GM19468 (cell line): ENCODE results near the gene OR14I1.

Source experiments
- ATAC-seq: cut with Tn5 transposase; IDR thresholded peaks from one replicate; pipeline ENCODE4 v1.9.1; 2021; ENCODE audit warnings: mild to moderate bottlenecking, moderate library complexity, moderate number of reproducible peaks; ENCODE audit not compliant: unreplicated experiment; ENCODE audit errors: extremely low read depth

The OR14I1 gene

DNA sequence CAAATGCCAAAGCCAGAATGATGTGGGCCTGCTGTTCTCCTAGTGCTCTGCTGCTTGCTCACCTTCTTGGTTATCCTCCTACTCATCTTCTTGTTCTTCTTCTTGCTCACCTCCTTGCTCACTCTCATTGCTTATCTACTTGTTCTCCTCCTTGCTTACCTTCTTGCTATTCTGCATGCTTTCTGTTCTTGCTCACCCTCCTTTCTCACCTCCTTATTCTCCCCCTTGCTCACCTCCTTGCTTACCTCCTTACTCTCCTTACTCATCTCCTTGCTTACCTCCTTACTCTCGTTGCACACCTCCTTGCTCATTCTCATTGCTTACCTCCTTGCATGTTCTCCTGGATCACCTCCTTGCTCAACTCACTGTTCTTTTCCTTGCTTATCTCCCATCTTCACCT, at the start of gene OR14I1:
TSS of gene OR14I1 (minus strand) at position 53 of the 400 bp plus-strand sequence.
- ATAC-seq = no peak

DNA sequence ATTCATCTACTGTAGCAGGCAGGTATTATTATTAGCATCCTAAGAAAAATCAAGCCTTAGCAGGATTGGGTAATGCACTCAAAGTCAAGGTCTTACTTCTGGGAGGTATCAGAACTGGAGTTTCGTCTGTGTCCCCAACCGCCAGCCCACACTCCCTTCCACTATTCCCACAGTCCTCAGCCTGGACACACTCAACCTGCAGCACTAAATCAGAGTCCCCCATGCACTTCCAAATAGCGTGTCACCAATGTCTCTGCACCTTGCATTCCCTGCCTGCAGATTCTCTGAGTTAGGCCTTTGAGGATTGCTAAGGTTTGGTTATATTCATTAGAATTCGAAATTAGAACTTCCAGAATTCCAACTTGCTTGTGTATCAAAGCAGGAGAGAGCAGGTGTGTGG, 49.1 kb upstream of the OR14I1 start:
- no peak for ATAC-seq

DNA sequence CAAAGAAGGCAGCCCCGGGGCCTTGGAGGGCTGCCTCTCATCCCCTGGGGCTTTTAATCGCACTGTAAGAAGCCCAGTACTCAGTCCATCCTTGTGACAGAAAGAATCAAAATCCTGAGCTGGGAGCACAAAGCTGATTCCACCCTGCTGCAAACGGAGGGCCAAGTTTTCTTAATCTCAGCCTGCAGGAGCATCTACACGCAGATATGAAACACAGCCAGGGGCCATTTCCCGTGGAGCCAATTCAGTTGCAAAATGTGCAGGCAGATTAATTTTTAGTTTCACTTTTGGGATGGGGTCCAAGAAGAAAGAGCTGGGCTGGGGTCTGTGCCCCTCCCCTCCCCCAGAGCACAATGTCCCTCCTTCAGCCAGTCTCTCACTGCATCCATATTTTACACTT, 48.6 kb upstream of the OR14I1 start:
- ATAC-seq = no peak

DNA sequence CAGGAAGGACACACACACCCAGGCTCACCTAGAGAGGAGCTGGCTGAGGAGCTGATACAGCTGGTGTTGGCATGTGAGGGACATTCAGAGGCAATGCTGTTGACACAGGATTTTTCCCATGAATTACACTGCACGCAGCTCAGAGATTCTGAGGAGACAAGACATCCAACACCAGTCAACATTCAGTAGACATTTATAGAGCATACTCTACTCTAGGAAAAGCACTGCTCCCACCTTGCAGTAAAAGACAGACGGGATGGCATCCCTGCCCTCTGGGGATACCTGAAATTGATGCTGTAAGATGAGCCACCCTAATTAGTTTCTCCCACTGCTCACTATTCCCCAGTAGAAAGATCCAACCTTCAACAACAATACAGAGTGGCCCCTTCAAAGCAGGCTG, 47.9 kb upstream of the OR14I1 start:
- no peak for ATAC-seq

DNA sequence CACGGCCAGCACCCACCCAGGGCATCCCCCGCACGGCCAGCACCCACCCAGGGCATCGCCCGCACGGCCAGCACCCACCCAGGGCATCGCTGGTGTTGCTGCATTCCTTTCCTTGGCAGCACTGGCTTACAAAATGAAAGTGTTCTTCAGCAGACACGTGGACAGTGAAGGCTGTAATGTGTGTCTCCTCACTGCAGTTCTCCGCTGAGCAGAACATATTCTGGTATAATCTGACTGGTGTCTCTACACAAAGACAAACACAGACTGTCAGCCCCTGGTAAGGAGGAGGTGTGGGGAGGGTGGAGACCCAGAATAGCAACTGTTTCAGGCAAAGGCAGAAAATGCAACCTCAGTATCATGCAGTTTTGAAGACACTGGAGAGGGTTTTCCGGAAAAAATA, 45.6 kb upstream of the OR14I1 start:
- no peak for ATAC-seq

DNA sequence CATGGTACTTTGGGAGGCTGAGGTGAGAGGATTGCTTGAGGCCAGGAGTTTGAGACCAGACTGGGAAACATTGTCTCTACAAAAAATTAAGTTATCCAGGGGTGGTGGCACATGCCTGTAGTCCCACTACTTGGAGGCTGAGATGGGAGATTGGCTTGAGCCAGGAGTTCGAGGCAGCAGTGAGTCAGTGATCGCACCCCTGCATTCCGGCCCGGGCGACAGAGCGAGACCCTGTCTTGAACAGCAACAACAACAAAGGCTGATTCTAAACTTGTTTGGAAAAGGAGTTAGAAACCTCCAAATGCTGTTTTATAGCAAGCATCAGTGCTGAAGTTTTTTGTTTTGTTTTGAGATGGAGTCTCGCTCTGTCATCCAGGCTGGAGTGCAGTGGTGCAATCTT, 38.3 kb upstream of the OR14I1 start:
- ATAC-seq = no peak

DNA sequence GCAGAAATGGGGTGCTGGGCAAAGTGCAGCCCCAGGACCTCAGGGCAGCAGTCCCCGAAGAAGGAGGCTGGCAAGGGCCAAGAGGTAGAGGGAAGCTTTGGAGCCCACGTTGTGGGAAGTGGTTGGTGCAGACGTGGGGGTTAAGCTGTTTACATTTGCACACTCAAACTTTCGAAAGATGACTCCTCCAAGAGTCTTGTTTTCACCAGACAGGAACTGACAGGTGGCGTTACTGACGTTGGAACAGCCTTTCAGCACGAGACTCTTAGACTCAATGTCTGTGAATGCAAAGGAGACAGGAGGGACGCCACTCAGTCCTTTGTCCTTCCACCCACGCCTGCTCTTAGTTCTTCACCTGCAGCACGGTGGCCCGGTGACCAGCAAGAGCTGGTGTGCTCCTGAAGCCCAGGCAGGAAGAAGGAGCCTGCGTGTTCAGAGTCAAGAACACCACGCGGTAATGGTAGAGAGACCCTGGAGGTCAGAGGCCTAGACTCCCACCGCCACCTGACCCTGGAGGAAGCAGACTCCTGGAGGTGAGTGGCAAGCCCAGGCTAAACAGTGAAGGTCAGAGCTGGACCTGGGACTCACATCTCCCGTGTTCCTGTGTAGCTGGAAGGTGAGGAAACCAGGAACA, 37.1 kb upstream of the OR14I1 start:
- no peak for ATAC-seq

DNA sequence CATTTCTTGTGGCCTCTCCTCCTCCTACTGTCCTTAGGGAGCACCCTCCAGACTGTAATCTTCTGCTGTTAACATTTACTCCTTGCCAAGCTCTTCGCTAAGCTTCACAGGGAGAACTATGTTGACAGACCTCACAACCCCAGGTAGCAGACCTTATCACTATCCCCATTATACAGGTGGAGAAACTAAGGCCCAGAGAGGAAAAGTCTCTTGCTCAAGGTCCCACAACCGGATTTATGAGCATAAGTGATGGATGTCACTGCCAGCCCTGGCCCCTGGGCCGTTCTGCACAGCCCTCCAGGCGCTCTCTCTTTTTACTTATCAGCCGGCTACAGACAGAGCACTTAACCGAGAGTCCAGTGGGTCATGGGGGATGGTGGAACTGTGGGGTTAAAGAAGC, 34.9 kb upstream of the OR14I1 start:
- ATAC-seq = no peak

DNA sequence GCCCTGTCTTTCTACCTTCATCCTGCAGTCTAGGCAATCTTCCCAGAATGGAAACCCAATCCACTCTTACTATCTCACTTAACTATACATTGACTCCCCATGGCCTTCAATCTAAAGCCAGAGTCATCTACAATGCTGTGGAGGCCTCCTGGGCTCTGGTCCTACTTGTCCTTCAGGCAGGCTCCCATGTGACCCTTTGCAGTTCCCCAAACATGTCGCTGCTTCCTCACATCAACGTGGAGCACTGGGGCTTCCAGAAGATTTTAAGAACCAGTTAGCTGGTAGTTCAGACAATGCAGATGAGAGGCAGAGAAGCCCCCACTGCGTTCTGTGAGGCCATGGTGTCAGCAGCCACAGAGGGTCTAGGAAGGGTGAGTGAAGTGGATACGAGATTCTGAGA, 34.4 kb upstream of the OR14I1 start:
- ATAC-seq = no peak

DNA sequence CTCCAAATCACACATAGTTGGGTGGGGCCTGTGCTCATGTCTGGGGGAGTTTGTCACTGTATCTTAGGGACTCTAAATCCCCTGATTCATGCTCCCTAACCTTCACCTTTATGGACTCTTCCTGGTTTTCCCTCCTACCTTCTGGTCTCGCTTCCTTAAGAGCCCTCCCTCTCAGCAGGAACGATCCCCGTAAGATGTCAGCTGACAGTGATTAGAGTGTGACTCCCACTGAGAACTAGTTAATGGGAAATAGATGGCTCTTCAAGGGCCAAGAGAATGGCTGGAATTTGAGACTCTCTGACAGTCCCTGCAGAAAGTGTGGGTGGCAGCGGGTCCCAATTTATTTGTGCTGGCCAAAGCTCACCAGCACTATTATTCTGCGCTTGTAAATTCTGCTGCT, 31.0 kb upstream of the OR14I1 start:
- no peak for ATAC-seq

DNA sequence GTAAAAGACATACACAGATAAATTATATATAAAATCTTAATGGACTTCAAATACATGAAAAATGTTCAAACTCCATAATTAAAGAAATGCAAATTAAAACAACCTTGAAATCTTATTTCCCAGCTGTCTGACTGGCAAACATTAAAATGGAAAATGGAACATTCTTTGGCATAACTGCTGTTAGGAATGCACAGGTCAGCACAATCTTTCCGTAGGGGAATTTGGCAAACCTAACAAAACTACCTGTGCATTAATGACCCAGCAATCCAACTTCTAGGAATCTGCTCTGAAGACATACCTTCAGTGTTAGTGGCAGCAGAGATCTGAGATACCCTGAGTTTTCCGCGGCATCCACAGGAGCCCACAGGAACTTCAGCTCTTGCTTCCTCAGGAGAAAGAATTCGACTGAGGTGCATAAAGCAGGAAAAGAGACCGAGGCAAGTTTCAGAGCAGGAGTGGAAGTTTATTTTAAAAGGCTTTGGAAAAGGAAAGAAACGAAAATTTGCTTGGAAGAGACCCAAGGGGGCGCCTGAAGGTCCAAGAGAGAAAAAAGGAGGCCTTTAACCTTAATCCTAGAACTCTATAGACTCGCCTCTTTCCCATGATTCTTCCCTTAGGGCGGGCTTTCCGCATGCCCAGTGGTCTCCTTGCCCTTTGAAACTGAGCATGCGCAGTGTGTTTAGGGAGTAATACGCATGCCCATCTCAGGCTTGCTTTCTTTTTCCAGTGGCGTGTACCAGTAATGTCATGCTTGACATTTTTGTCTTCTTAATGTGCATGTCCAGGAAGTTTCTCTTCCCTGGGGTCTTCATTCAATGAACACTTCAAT, 28.2 kb upstream of the OR14I1 start:
- ATAC-seq = no peak

DNA sequence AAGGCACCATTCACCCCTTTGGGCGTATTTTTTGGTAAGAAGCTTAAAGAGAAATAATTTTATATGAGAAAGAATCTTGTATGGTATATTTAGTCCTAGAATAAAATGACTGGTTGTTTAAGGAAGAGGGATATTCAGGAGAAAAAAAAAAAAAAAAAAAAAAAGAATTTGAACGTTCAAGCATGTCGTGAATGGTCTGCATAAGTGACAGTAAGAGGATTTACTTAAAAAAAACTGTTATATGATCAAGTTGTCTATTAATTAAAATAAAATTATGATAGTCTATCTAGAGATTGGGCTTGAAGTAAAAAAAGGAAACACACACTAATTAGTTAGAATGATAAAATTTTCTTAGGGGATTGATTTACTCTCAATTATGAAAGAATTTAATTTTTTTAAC, 11.7 kb upstream of the OR14I1 start:
- no peak for ATAC-seq

DNA sequence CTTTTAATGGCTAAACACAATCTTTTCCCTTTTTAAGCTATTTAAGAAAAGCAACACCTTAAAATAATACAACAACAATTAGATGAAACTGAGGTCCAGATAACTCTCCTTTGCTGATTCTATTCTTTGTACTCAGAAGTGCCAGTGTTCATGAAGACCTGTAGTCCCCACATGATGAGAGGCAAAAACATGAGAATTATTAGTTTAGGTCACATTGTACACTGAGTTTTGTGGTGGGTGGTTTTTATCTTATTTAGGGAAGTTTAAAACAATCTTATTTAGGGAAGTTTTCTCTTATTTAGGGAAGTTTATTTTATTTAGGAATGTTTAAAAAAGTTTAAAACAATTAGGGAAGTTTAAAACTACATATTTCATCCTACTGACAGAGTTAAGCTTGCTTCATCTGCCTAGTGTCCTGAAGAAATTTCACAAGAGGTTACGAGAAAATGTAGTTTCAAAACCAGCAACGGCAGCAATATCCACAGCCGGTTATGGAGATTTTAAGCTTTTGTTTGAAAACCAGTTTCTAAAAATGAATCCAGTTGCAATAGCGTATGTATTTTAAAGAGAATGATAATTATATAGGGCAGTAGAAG, 7.8 kb upstream of the OR14I1 start:
- ATAC-seq = no peak

DNA sequence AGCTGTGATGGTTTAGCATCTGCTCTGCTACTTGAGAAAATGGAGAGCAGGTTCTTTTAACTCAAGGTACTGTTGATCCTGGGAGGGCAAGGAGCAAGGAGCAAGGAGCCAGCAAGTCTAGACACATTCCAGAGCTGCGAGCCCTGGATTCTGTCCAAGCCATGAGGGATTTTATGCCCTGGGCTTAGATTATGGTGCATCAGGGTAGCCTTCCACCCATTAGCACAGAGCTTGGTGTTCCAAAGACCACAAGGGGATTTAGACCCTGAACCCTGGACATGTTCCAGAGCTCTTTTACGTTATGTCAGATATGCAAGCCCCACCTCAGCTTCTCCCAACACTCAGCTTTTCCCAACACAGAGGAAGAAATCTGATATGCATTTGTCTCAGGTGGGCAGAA, 2.0 kb upstream of the OR14I1 start:
- ATAC-seq = no peak

DNA sequence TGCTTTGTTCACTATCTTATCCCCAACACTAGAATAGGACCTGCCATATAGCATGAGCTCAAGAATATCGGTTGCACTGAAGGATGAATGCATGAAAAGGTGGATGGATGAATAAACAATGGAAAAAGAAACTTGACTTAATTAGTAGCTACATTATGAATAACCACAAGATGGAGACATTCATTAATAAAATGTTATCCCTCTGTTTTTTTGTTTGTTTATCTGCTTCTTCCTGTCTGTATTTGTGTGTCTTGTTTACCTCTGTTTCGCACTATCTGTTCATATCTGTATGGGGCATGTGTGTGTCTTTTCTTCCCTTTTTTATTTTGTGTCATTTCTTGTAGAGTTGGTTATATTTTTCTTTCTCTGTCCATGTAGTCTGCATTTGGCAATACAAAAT, 1.1 kb upstream of the OR14I1 start:
- no peak for ATAC-seq

DNA sequence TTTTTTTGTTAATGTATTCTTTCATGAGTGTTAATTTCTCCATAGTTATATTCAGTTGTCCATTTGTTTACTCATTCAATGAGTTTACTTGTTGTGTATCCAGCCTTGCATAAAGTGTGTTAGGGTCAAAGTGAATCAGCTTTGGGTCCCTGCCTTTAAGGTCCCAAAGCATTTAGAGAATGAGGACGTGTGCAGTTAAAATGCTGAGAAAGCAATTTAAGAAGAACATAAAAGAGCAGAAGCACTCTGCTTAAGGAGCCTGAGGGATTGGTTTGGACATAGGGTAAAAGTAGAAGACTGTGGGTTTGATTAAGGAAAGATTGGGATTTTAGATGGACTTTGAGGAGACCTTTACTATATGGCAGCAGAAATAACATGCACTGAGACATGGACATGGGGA, 3.5 kb downstream of the OR14I1 start:
- ATAC-seq = no peak

DNA sequence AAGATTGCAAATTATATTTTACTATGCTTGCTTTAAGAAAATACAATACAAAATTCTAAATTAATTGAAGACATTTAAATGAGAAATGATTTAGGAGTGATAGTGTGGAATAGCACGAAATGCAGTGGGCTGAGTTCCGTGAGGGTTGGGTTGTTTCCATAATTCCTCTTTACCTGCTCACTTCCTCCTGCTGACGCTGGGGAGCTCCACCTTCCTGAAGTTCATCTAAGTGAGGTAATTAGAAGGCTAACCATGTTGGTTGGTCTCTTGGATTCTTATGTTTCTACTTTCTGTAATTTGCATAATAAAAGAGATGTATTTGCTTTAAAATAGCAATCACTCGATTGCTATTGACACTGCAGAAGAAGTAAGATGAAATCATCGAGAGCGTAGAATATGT, 4.7 kb downstream of the OR14I1 start:
- ATAC-seq = no peak

DNA sequence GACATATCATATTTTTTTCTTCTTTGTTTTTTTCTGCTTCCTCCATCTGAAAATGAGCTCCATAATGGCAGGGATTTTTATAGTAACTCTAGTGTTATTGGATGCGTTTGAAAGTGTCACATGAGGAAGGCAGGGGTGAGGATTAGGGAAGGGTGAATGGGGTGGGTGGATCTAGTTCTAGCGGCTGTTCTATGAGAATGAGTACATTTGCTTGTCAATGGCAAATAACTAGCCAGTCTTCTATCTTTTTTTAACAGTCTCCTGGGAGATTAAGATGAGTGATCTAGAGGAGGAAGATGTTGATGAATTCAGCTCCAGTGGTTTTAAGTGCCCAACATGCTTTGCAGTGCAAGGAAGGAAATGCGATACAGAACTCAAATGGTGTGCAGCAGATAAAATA, 5.8 kb downstream of the OR14I1 start:
- no peak for ATAC-seq

DNA sequence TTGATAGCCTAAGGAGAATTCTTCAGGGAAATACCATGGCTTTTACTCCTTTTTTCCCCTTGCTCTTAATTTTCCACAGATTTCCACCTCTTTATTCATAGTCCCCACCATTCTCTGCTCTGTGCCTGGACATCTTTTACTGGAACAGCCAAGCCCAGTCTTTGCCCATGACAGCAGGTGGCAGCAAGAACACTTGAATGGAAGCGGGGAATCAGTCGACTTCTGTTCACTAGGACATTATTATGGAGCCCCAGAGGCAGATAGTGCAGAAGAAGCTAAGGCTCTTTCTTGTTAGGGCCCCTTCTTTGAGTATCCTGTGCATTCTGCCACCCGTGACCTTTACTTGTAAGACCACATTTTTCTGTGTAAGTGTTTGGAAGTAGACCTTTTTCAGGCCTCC, 6.3 kb downstream of the OR14I1 start:
- no peak for ATAC-seq

DNA sequence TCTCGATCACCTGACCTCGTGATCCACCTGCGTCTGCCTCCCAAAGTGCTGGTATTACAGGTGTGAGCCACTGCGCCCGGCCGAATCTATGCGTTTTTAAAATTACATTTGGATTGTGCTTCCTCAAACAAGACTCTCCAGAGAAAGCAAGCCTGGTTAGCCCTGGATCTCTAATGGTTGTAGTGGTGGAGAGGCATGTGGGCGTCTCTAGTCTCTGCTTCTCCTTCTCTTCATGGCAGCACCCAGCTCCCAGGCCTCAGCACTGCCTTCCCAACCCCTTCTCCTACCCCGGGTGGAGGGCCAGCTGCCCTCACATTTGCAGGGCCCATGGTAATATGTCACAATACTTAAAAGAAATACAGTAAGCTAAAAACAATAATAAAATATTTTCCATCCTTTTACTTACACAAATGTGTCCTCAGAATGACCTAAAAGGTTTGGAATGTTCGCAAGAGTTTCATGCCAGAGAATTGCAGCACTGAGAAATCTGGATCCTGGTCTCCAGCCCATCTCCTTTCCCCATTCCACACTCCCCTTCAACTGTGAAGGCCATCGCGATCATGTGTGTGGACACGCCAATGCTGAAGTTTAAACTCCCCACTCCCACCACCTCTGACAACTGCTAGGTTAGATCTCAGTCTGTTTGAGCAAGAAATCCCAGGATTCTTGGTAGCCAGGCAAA, 7.0 kb downstream of the OR14I1 start:
- no peak for ATAC-seq

DNA sequence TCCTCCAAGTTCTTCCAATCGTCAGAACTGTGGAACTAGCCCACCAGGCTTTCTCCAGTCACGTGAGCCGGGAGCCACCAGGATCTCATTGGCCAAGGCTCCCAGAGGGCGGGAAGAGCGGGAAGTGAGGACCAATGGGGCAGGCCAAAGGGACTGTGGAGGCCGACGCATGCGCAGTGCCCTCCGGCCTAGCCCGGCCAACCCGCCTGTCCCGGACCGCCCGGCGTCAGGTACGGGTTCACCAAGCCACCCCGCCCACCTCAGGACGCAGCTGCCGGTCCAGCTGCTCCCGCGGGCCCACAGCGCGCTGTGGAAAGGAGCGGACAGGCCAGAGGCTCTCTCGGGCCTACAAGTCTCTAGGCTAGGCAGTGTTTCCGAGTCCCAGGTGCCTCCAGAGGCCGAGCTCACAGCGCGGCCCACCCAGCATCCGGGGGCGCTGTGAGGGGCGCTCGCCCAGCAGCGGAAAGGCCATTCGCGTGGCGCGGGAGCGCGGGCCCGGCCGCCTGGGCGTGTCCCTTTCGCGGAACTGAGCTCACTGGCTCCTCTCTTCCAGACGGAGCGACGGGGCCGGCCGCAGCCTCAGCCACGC, 10.9 kb downstream of the OR14I1 start:
- no peak for ATAC-seq
